Measurements from ENCODE around the gene TNFRSF11A.

TNFRSF11A gene

GRCh38 chr18:62294073-62294472 is 31.0 kb upstream of the TNFRSF11A start:
- H3K27me3 ChIP-seq: no peaks in the 10 kb centered on the region
- H3K4me3 ChIP-seq (ENCODE audit: low read depth, low read length): no peak overlapping the region
- TF ChIP-seq CTCF (IDR thresholded peaks at IDR 0.05; ENCODE audit: low read depth, low read length): no peak
- no peaks in the 10 kb centered on the region for H3K9me3 ChIP-seq
- no peaks in the 10 kb centered on the region for H3K36me3 ChIP-seq
- DNase-seq: no peak
- no peaks in the 10 kb centered on the region for H3K4me1 ChIP-seq

- Histone ChIP-seq H3K4me1 (no peaks in the 10 kb centered on the region), H3K9me3 (no peaks in the 10 kb centered on the region), H3K27me3 (no peaks in the 10 kb centered on the region), H3K4me3 (ENCODE audit: low read depth, low read length) (no peak overlapping the region), H3K36me3 (no peaks in the 10 kb centered on the region)
- TF ChIP-seq CTCF (IDR thresholded peaks at IDR 0.05; ENCODE audit: low read depth, low read length): no peak
- DNase-seq: no peak
Measured at GRCh38 chr18:62300359-62300963, 24.6 kb upstream of the TNFRSF11A start.

GRCh38 chr18:62301322-62301721 is 23.8 kb upstream of the TNFRSF11A start:
- no peaks in the 10 kb centered on the region for H3K36me3 ChIP-seq
- TF ChIP-seq CTCF (IDR thresholded peaks at IDR 0.05; ENCODE audit: low read depth, low read length): no peak
- H3K4me1 ChIP-seq: no peaks in the 10 kb centered on the region
- no peak overlapping the region for H3K4me3 ChIP-seq (ENCODE audit: low read depth, low read length)
- no peaks in the 10 kb centered on the region for H3K27me3 ChIP-seq
- no peak for DNase-seq
- no peaks in the 10 kb centered on the region for H3K9me3 ChIP-seq

- DNase-seq: no peak
- Histone ChIP-seq H3K4me1 (no peaks in the 10 kb centered on the region), H3K4me3 (ENCODE audit: low read depth, low read length) (no peak overlapping the region), H3K36me3 (no peaks in the 10 kb centered on the region), H3K27me3 (no peaks in the 10 kb centered on the region), H3K9me3 (no peaks in the 10 kb centered on the region)
- no peak for TF ChIP-seq CTCF (IDR thresholded peaks at IDR 0.05; ENCODE audit: low read depth, low read length)
Measured at GRCh38 chr18:62312851-62313250, 12.3 kb upstream of the TNFRSF11A start.

- no peaks in the 10 kb centered on the region for H3K9me3 ChIP-seq
- no peak for DNase-seq
- H3K27me3 ChIP-seq: peaks cover 5% of the 10 kb centered on the region; the same call in 1 of the 2 replicates
- no peaks in the 10 kb centered on the region for H3K36me3 ChIP-seq
- no peak overlapping the region for H3K4me3 ChIP-seq (ENCODE audit: low read depth, low read length)
- H3K4me1 ChIP-seq: no peaks in the 10 kb centered on the region
- no peak for TF ChIP-seq CTCF (IDR thresholded peaks at IDR 0.05; ENCODE audit: low read depth, low read length)
Measured at GRCh38 chr18:62318228-62319180, 6.6 kb upstream of the TNFRSF11A start.

- H3K4me1 ChIP-seq: no peaks in the 10 kb centered on the region
- TF ChIP-seq CTCF (IDR thresholded peaks at IDR 0.05; ENCODE audit: low read depth, low read length): no peak
- no peak overlapping the region for H3K4me3 ChIP-seq (ENCODE audit: low read depth, low read length)
- H3K36me3 ChIP-seq: no peaks in the 10 kb centered on the region
- peaks cover 14% of the 10 kb centered on the region for H3K27me3 ChIP-seq
- DNase-seq: no peak
- no peaks in the 10 kb centered on the region for H3K9me3 ChIP-seq
Measured at GRCh38 chr18:62321201-62321600, 3.9 kb upstream of the TNFRSF11A start.
